ENCODE results near the gene XYLB. TPM values are rescaled to one million over a fixed set of nuclear protein-coding genes. Genes with fewer than 3 reads are reported as not detected.

XYLB gene
- total RNA-seq, 3 donors from 2014 or later (not counting 1 experiment from before 2014, with no cell fraction given), result 1.6 to 3.7 (median 2.4) TPM

- Histone ChIP-seq H3K27ac (ENCODE audit: low read length) (no peak overlapping the region), H3K36me3 (ENCODE audit: control insufficient read depth, insufficient read depth, low read length) (no peaks in the 10 kb centered on the region), H3K4me3 (ENCODE audit: low read length) (no peak overlapping the region), H3K27me3 (ENCODE audit: control insufficient read depth, insufficient read depth, low read length) (no peaks in the 10 kb centered on the region), H3K4me1 (ENCODE audit: control insufficient read depth, insufficient read depth, low read length) (no peaks in the 10 kb centered on the region), H3K9me3 (ENCODE audit: control insufficient read depth, insufficient read depth, low read length) (no peaks in the 10 kb centered on the region)
- Mint-ChIP-seq H3K36me3 (no peaks in the 10 kb centered on the region), H3K27ac (no peak overlapping the region), H3K4me1 (no peaks in the 10 kb centered on the region), H3K27me3 (ENCODE audit: low read depth in 2 of 2) (no peaks in the 10 kb centered on the region), H3K4me3 (no peak overlapping the region), H3K9me3 (no peaks in the 10 kb centered on the region)
- ATAC-seq, result no peak
- no peak for DNase-seq
- WGBS (ENCODE audit: insufficient coverage), result 94% methylated on average over 2 of the region's 2 CpGs
- intact Hi-C loops (cut with micrococcal nuclease), result no loop called here
- TF ChIP-seq, protein P1, sequence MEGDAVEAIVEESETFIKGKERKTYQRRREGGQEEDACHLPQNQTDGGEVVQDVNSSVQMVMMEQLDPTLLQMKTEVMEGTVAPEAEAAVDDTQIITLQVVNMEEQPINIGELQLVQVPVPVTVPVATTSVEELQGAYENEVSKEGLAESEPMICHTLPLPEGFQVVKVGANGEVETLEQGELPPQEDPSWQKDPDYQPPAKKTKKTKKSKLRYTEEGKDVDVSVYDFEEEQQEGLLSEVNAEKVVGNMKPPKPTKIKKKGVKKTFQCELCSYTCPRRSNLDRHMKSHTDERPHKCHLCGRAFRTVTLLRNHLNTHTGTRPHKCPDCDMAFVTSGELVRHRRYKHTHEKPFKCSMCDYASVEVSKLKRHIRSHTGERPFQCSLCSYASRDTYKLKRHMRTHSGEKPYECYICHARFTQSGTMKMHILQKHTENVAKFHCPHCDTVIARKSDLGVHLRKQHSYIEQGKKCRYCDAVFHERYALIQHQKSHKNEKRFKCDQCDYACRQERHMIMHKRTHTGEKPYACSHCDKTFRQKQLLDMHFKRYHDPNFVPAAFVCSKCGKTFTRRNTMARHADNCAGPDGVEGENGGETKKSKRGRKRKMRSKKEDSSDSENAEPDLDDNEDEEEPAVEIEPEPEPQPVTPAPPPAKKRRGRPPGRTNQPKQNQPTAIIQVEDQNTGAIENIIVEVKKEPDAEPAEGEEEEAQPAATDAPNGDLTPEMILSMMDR (IDR thresholded peaks at IDR 0.05), result no peak
Observed at GRCh38 chr3:38396239-38396638, 49.7 kb downstream of the XYLB start.

DNA sequence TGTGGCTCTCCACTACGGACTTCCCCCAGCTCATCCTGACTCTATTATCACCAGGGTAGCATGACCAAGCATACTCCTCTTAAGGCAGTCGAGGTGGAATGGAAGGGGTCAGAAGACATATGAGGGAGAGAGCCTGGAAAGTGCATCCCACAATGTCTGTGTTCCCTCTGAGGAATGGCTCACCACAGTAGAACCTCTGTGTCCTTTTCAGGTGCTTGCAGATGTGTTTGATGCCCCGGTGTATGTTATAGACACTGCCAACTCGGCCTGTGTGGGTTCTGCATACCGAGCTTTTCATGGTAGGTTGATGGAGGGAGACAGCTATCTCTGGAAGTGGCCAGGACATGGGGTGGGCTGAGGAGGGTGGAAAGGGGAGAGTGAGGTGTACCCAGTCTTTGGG is 50.3 kb downstream of the XYLB start:
- DNase-seq, result no peak
- H3K36me3 ChIP-seq (ENCODE audit: control insufficient read depth, insufficient read depth, low read length), result no peaks in the 10 kb centered on the region
- WGBS (ENCODE audit: insufficient coverage), result 92% methylated on average over 4 of the region's 5 CpGs

DNA sequence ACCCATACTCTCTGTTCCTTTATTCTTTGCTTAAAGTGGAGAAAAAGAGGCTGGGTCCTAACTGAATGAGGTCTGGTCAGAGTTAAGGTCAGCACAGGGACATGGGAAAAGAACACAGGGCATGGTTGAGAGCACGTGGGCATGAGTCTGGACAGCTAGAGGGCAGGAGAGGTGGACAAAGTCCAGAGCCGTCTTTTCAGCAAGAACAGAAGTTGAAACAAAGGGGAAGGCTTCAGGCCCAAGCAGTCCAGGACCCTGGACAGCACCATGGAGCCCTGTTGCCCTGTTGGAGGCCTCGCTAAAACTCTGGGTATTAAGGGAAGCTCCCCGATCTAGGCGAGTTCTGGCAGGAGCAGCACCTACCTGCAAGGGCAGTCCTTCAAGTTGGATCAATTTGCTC is 50.7 kb downstream of the XYLB start:
- TF ChIP-seq, protein P1 (IDR thresholded peaks at IDR 0.05), result no peak
- H3K4me3 Mint-ChIP-seq, result no peak overlapping the region
- no peaks in the 10 kb centered on the region for H3K27me3 Mint-ChIP-seq (ENCODE audit: low read depth in 2 of 2)
- no peaks in the 10 kb centered on the region for H3K4me1 ChIP-seq (ENCODE audit: control insufficient read depth, insufficient read depth, low read length)
- no peaks in the 10 kb centered on the region for H3K36me3 Mint-ChIP-seq
- no peaks in the 10 kb centered on the region for H3K27me3 ChIP-seq (ENCODE audit: control insufficient read depth, insufficient read depth, low read length)
- H3K4me3 ChIP-seq (ENCODE audit: low read length), result no peak overlapping the region
- 93% methylated on average over 5 of the region's 5 CpGs for WGBS (ENCODE audit: insufficient coverage)
- DNase-seq (peak in 1 of 2 donors; percentile 33), ATAC-seq (no peak)
- no peaks in the 10 kb centered on the region for H3K9me3 Mint-ChIP-seq
- H3K9me3 ChIP-seq (ENCODE audit: control insufficient read depth, insufficient read depth, low read length), result no peaks in the 10 kb centered on the region
- no peaks in the 10 kb centered on the region for H3K36me3 ChIP-seq (ENCODE audit: control insufficient read depth, insufficient read depth, low read length)
- no peak overlapping the region for H3K27ac Mint-ChIP-seq
- H3K4me1 Mint-ChIP-seq, result no peaks in the 10 kb centered on the region
- intact Hi-C loops (cut with micrococcal nuclease), result no loop called here
- no peak overlapping the region for H3K27ac ChIP-seq (ENCODE audit: low read length)

More for the DNA sequence above, 50.3 kb downstream of the XYLB start:
- Mint-ChIP-seq H3K4me1 (no peaks in the 10 kb centered on the region), H3K27ac (no peak overlapping the region), H3K9me3 (no peaks in the 10 kb centered on the region), H3K36me3 (no peaks in the 10 kb centered on the region), H3K4me3 (no peak overlapping the region), H3K27me3 (ENCODE audit: low read depth in 2 of 2) (no peaks in the 10 kb centered on the region)
- no peak overlapping the region for H3K4me3 ChIP-seq (ENCODE audit: low read length)
- intact Hi-C loops (cut with micrococcal nuclease), result no loop called here
- TF ChIP-seq, protein P1 (IDR thresholded peaks at IDR 0.05), result no peak
- ATAC-seq, result no peak
- no peaks in the 10 kb centered on the region for H3K9me3 ChIP-seq (ENCODE audit: control insufficient read depth, insufficient read depth, low read length)
- no peaks in the 10 kb centered on the region for H3K27me3 ChIP-seq (ENCODE audit: control insufficient read depth, insufficient read depth, low read length)
- no peak overlapping the region for H3K27ac ChIP-seq (ENCODE audit: low read length)
- no peaks in the 10 kb centered on the region for H3K4me1 ChIP-seq (ENCODE audit: control insufficient read depth, insufficient read depth, low read length)

DNA sequence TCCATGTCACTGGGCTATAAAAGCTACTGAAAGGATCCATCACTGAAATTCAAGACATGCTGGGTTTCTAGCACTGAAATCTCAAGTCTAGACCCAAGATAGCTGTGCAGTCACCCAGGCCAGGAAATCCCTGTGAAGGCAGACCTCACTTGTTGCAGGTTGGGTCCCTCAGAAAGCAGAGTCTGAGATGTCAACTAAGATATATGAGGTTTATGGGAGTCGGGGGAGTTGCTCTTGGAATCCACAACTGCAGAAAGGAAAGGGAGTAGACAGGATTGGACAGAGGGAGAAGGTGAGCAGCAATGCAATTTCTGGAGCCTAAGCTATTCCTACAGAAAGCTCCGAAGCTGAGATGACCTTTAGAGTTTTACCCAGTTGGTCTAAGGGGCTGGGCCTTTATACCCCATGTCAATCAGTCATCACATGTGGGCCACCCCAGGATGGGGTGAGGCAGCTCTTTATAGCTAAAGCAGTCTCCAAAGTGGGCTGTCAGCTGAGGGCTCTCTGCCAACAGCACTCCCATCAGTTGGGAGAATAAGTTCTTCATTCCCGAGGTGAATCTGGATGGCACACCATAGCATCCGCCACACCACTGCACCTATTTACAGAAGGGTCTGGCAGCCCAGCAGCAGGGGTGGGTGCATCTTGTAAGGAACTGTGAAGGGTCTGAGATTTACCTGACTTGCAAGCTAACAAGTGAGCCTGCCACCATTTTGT is 54.8 kb downstream of the XYLB start:
- WGBS (ENCODE audit: insufficient coverage), result 89% methylated on average over 2 of the region's 4 CpGs
- H3K27me3 ChIP-seq (ENCODE audit: control insufficient read depth, insufficient read depth, low read length), result no peaks in the 10 kb centered on the region
- TF ChIP-seq, protein P1 (IDR thresholded peaks at IDR 0.05), result no peak
- Mint-ChIP-seq H3K27me3 (ENCODE audit: low read depth in 2 of 2) (no peaks in the 10 kb centered on the region), H3K9me3 (peaks cover 0 to 2% of the 10 kb centered on the region in 2 donors), H3K4me3 (no peak overlapping the region), H3K27ac (no peak overlapping the region), H3K36me3 (no peaks in the 10 kb centered on the region), H3K4me1 (no peaks in the 10 kb centered on the region)
- no peaks in the 10 kb centered on the region for H3K36me3 ChIP-seq (ENCODE audit: control insufficient read depth, insufficient read depth, low read length)
- H3K27ac ChIP-seq (ENCODE audit: low read length), result no peak overlapping the region
- ATAC-seq, result no peak
- H3K9me3 ChIP-seq (ENCODE audit: control insufficient read depth, insufficient read depth, low read length), result no peaks in the 10 kb centered on the region
- H3K4me3 ChIP-seq (ENCODE audit: low read length), result no peak overlapping the region
- intact Hi-C loops (cut with micrococcal nuclease), result no loop called here
- H3K4me1 ChIP-seq (ENCODE audit: control insufficient read depth, insufficient read depth, low read length), result no peaks in the 10 kb centered on the region
- no peak for DNase-seq
